HG02884 (cell line): ENCODE data around the gene SIPA1L3.

ENCODE experiments used
- ATAC-seq: cut with Tn5 transposase; IDR thresholded peaks from one replicate; pipeline ENCODE4 v1.9.1; 2021; ENCODE audit warnings: mild to moderate bottlenecking, moderate library complexity; ENCODE audit not compliant: unreplicated experiment

SIPA1L3 gene

GRCh38 chr19:37941782-37942515, 34.9 kb downstream of the SIPA1L3 start:
- ATAC-seq = no peak

GRCh38 chr19:37942516-37942902, 35.5 kb downstream of the SIPA1L3 start:
- ATAC-seq = no peak

- ATAC-seq = no peak
These were observed 36.5 kb downstream of the SIPA1L3 start for GRCh38 chr19:37943480-37943879.

GRCh38 chr19:37946132-37946531, 39.1 kb downstream of the SIPA1L3 start:
- ATAC-seq = no peak

- ATAC-seq = no peak
These were observed 40.8 kb downstream of the SIPA1L3 start for GRCh38 chr19:37947778-37948177.

- no peak for ATAC-seq
These were observed 41.4 kb downstream of the SIPA1L3 start for GRCh38 chr19:37948362-37948761.

- ATAC-seq = no peak
These were observed 43.6 kb downstream of the SIPA1L3 start for GRCh38 chr19:37950471-37951175.

- no peak for ATAC-seq
These were observed 44.8 kb downstream of the SIPA1L3 start for GRCh38 chr19:37951816-37952210.

- ATAC-seq = no peak
These were observed 46.3 kb downstream of the SIPA1L3 start for GRCh38 chr19:37953171-37953917.

GRCh38 chr19:37953918-37954303, 46.9 kb downstream of the SIPA1L3 start:
- ATAC-seq = no peak

GRCh38 chr19:37954421-37954874, 47.4 kb downstream of the SIPA1L3 start:
- ATAC-seq = no peak

- ATAC-seq = no peak
These were observed 49.0 kb downstream of the SIPA1L3 start for GRCh38 chr19:37955986-37956385.

GRCh38 chr19:37957176-37957575, 50.2 kb downstream of the SIPA1L3 start:
- no peak for ATAC-seq

GRCh38 chr19:37959665-37960114, 52.7 kb downstream of the SIPA1L3 start:
- no peak for ATAC-seq

- ATAC-seq = no peak
These were observed 54.2 kb downstream of the SIPA1L3 start for GRCh38 chr19:37961198-37961597.

- no peak for ATAC-seq
These were observed 56.4 kb downstream of the SIPA1L3 start for GRCh38 chr19:37963190-37963936.

GRCh38 chr19:37964109-37964508, 57.1 kb downstream of the SIPA1L3 start:
- no peak for ATAC-seq

GRCh38 chr19:37966211-37966661, 59.2 kb downstream of the SIPA1L3 start:
- ATAC-seq = no peak

GRCh38 chr19:37966662-37967231, 59.7 kb downstream of the SIPA1L3 start:
- ATAC-seq = no peak

- no peak for ATAC-seq
These were observed 62.7 kb downstream of the SIPA1L3 start for GRCh38 chr19:37969695-37970094.
